Activated CD8-positive, alpha-beta memory T cell treated with anti-CD3 and anti-CD28 coated beads for 4 hours (primary cell): Measurements from ENCODE around the gene CDH11.

ENCODE experiments used
- DNase-seq, 2 donors: peaks; one replicate each; pipeline ENCODE4 v3.0.0-alpha.2; 2020; ENCODE audit warnings: low read depth in 2 of 2

CDH11 gene, protein sequence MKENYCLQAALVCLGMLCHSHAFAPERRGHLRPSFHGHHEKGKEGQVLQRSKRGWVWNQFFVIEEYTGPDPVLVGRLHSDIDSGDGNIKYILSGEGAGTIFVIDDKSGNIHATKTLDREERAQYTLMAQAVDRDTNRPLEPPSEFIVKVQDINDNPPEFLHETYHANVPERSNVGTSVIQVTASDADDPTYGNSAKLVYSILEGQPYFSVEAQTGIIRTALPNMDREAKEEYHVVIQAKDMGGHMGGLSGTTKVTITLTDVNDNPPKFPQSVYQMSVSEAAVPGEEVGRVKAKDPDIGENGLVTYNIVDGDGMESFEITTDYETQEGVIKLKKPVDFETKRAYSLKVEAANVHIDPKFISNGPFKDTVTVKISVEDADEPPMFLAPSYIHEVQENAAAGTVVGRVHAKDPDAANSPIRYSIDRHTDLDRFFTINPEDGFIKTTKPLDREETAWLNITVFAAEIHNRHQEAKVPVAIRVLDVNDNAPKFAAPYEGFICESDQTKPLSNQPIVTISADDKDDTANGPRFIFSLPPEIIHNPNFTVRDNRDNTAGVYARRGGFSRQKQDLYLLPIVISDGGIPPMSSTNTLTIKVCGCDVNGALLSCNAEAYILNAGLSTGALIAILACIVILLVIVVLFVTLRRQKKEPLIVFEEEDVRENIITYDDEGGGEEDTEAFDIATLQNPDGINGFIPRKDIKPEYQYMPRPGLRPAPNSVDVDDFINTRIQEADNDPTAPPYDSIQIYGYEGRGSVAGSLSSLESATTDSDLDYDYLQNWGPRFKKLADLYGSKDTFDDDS

DNA sequence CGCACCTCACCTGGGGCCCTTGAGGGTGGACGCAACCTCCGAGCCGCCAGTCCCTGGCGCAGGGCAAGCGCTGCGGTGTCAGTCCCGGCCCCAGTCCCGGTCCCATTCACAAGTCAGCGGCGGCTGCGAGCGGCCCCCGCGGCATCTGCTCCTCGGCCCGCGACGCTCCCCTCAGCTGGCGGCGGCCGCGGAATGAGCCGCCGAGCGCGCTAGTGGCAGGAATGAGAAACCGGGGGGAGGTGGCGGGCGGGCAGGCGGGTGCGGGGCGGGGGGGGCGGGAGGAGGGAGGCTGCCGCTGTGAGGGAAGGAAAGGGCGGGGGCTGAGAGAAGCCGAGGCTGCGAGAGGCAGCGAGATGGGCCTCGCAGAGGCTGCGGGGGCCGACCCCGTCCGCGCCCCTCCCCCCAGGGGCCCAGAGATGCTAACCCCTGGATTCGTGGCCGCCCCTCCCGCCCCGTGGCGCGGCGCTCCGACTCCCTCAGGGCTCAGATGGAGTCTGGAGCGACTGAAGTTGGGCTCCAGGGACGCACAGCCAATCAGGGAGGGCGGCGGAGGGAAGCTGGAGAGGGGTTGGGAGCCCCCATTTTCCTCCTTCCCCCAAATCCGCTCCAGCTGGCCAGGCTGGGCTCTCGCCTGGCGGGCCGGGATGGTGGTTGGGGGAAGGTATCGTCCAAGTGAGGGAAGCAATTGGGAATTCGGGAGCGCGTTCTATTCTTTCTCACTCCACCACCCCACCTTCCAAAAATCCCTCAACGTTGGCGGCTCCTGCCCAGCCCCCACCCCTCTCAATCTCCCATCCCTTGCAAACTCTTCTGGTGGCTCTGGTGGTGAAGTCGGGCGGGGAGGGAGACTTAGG is at the start of gene CDH11:
Gene CDH11 (minus strand): TSS at position 194 of the 854 bp plus-strand sequence. CDS start 117,194 bp downstream, outside the sequence.
- DNase-seq = no peak

DNA sequence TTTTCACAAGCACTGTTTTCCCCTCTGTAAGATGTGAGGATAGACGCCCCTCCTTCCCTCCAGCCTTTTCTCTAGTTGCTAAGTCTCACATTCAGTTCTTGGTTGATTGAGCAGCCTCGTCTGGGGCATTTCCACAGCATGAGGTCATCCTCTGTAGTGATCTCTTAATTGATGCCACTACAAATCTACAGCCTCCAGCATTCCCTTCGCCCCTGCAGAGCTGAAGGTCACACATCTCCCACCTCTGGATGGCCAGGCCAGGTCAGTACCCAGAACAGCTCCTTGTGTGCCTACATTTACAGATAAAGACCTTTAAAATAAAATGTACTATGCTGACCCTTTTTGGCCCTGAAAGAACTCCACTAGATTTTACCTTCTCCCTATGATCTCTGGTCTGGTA is 32.5 kb upstream of the CDH11 start:
- no peak for DNase-seq

DNA sequence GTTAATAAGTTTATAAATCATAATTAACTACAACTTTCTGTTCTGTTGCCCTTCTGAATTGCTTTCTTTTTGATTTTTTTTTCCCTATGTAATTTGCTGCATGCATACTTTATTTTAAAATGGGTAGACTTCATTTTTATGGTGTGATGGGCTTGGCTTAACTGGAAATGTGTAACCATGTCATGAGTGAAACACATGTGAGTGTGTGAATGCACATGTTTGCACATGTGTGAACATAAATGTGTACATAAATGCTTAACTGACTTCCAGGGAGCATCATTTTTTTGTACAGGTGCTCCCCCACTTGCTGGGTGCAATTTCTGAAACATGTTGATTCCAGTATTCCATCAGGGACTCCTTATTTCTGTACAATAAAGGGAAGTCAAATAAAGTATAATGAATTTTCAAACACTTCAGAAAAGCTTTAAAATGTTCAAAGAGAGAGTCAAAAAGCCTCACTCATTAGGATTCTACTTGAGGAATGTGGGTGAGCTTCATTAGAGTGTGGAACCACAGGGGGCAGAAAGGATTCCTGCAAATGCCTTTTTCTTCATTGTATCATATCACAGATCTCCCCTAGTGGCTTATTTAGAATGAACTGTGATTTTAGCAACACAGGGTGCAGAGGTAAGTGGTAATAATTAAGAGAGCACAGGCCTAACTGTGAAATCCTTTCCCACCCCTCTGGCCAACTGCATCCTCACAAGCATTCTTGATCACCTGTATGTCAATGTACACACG is 31.7 kb upstream of the CDH11 start:
- no peak for DNase-seq

DNA sequence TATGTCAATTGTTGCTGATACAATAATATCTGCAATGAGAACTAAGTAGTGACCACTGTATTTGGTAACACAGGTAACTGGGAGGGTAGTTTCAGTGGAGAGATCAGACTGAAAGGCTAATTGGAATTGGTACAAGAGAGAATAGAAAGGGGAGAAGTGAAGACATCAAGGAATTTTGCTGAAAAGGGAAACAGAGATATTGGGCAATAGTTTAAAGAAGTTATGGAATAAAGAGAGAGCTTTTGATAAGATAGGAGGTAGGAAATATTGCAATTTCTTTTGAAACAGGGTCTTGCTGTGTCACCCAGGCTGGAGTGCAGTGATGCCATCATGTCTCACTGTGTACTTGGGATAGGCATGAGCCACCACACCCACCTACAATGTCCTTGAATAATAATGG is 26.9 kb upstream of the CDH11 start:
- DNase-seq = no peak

DNA sequence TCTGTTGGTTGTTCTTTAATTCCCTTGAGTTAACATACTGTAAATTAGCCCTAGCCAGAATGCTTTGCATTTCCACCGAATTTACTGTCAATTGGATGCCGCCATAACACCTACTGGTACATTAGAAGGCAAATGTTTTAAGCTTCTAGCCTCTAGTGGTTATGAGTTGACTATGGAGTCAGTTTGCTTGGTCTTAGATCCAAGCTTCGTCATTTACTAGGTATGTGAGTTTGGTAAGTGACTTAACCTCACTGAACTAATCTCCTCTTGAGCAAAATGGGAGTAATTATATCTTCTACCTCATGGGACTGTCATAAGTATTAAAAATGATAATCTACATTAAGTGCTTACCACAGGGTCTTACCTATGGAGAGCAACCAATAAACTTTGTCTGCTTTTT is 20.4 kb upstream of the CDH11 start:
- no peak for DNase-seq

DNA sequence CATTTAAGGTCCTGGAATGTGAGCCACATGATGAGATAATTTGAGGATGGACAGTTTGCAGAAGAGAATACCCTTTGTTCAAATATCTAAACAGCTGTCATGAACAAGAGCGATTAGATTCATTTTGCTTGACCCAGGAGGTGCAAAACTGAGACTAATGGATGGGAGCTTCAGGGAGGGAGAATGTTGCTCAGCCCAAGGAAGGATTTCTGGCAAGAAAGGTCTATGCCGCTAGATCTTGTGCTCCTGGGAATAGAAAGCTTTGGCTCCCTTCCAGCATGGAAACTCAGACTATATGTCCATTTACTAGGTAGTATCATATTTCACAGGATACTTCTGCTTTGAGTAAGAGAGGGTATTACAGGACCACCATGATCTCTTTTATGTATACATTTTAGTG is 14.8 kb upstream of the CDH11 start:
- DNase-seq = no peak

DNA sequence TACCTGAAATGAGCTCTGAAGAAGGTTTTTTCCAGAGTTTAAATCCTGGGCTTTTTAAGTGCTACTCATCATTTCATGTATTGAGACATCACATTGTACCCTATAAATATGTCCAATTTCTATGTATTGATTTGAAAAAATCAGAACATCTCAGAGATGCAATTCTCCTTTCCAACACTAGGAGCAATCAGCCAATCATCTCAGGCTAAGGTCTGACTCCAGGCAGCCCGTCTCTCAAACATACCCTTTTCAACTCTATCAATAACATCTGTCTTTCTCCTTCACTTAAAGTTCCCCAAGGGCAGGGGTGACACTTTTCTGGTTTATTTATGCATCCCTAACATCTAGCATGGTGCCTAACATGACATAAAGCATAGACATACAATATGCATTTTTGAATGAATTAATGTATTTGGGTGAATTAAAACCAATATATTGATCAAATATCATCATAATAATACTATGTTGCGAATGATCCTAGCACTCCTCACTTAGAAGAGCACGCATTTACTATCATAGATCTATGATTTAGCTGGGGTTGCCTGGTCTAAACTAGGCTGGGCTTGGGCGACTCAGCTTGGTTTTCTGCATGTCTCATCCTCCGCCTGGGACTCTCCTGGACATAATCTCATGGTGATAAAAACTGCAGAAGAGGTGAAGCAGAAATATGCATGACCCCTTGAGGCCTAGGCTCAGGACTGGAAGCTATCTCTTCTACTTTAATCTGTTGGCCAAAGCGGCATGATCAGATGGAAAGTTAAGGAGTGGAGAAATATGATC is 5.2 kb upstream of the CDH11 start:
- DNase-seq = no peak

DNA sequence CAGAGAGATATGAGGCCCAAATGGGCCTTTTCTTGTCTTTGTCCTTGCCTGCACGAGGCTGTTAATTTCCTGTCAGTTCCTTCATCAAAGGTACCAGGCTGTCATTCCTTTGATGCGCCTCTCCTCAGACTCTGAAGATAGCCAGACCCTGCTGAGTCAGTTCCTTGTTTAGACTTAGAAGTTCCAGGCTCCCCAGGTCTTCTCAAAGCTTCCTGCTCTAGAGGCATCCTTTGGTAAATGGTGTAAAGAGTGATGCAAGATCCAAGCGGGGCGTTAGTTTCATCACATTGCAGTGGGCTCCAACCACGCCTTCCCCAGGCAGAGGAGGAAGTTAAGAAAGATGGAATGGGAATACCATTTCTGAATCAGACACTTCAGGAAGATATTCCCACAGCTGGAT is 4.0 kb upstream of the CDH11 start:
- no peak for DNase-seq

DNA sequence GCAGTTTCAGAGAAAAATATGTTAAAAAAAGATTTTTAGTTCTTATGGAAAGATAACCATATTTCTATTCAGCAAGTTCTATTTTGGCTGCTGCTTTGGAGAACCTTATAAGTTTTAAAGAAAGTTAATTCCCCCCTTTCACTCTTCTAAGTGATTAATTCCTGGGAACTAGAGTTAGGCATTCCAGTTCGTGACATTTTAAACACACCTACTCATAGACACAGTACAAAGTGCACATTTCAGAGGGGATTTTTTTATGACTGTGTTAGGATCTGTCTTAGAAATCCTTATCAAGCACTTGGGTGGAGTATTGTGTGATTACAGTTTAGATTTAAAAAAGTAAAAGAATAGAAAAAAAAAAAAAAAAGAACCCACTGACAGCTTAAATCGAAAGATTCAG is 3.5 kb upstream of the CDH11 start:
- no peak for DNase-seq

DNA sequence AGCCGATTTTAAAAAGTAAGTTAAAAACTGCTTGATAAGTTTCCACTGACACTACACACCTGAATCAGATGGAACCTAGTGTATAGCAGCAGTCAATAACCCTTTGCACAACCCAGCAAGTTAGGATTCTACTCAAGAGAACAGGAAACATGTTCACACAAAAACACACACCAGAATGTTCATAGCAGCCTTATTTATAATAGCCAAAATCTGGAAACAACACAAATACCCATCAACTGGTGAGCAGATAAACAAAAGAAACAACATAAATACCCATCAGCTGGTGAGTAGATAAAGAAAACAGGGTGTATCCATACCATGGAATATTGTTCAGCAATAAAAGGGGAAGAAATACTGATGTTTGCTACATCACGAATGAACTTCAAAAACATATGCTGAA is 2.7 kb upstream of the CDH11 start:
- DNase-seq = no peak

DNA sequence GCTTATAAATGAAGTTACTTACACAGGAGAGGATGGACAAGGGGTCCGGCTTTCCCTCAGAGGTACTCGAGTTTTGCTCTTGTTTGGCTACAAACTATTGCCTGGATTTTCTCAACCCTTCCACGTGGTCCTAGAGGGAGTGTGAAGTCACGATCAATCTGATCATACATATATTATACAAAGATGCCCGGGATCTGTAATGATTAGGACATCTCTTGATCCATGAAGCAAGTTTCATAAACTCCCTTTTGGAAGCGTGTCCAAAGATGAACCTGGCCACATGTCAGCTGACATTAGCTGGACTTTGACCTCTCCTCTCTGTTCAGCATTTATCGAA is 2.3 kb upstream of the CDH11 start:
- DNase-seq = no peak

DNA sequence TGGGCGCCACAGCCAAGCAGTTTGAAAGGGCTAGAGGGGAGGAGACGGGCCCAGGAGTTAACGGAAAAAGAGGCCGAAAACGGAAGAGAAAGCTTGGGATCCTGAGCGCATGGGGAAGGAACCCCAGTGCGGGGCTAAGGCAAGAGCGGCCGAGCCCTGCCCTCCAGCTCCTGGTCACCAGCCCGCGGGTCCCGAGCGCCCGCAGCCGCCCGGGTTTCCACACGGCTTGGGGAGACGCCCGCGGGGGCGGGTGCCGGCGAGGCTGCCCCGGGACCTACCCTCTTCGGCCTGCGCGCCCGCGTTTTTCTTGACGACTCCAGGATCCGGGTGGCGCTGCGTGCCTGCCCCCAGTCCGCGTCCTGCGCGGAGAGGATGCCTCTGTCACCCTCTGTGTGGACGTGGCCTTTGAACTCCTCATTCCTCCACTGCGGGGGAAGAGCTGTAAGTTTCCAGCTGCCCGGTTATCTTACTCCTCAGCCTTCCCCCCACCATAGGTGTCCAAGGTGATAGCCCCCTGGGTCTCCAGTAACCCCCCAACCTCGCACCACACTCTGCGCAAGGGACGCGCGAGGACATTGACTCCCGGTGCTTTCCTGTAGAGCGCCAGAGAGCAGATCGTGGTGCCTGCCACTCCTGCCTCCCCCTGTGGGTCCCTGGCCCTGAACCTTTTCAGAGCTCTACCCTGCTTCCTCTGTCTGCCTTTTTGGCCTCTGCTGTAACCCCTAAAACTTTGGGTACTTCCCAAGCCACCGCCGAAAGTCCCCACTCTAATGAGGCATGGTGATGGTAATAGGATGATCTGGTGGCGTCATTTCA is 1.7 kb upstream of the CDH11 start:
- DNase-seq = no peak

DNA sequence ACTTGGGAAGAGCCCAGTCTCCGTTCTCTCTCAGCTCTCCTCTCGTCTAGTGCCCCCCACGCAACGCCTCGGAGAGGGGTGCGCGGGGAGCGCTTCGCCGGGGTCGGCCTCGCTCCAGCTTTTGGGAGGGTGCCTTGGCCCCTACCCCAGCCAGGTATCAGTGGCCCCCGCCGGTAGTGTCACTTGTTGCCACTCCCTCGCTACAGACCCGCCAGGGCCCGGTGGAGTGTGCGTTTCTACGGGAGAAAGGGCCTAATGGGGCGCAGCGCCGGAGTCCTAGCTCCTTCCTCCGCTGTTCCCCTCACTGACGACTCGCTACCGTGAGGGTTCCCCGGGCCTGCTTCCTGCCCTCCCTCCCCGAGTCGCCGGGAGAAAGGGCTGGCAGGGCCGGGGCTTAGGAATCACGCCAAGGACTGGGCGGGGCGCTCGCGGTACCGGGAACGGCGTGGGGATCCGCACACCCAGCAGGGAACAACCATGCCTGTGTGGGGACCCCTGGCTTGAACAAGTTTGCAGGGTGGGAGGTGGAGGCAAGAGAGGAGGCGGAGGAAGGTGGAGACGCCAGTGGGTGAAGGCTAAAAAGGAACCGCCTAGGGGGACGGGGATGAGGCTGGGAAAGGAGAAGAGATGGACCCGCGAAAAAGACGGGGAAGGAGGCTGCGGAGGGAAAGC is 997 bp upstream of the CDH11 start:
- no peak for DNase-seq

DNA sequence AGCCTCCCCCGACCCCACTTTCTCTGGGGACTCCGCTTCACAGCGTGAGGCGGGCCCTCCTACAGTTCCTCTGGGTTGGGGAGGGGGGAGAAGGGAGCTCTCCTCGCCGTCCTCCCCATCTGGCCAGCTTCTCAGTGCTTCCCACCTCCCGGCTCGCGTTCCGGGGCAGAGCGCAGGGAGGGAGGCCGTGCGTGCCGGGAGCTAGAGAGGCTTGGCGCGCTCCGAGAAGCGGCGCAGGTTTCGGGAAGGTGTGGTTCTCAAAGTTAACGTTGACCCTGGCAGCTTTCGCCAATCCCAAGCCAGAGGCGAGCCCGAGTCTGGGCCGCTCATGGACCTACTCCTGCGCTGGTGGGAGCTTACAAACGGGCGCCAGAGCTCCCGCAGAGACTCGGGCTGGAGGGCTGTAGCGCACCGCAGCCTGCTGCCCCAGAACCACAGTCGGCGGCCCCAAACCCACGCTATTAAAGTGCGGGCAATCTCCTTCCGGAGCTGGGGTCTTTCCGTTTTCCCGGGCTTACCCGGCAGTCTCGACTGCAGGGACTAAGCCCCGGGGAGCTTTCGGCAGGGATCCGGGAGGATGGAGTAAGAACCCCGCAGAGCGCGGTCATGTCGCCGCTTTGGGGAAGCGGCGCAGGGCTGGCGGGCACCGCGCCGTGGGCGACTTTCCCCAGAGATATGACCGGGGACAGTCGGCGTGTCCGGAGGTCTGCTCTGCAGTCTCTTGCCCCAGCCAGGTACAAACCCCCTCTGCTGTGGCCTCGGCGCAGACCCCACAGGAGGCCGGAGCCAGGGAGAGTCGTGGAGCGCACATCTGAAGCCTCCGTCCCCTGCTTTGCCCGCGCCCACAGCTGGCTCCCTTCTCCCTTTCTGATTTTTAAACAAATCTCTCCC is 787 bp downstream of the CDH11 start:
- DNase-seq = no peak

DNA sequence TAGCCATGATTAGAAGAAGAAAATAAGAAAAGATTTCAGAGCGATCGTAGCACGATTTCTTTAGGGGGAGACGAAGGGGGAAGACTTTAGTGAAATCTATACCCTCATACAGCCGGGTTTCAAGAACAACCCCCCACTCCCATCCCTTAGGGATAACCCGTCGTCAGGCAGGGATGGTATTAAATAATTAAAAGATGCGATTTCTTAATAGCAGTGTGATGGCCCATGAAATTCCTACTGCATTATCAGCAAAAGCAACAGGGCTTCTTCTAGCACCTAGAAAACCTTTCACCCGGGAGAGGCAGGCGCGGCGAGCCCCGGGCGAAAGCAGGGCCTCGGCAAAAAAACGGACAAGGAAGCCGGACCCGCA is 1.4 kb downstream of the CDH11 start:
- no peak for DNase-seq

DNA sequence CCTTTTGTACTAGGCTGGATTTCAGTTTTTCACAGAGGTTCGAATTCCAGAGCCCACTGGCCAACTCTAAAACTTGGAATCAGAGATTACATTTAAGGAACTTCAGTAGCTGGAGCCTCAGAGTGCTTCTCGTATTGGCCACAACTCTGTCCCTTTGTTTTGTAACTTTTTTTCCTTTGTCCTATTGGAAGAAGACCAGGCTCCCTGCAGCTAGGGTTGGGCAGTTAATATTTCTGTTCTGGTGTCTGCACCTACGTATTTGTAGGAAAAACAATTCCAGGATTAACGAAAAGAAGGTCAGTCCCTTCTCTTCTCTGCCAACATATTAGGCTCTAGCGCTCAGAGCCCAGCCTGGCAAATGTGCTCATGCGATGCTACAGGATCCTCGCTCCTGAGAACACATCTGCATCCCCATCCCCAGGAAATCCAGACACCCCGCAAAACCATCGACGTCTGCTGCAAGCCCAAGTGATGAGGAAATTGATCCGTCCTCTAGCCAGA is 1.9 kb downstream of the CDH11 start:
- DNase-seq = no peak

DNA sequence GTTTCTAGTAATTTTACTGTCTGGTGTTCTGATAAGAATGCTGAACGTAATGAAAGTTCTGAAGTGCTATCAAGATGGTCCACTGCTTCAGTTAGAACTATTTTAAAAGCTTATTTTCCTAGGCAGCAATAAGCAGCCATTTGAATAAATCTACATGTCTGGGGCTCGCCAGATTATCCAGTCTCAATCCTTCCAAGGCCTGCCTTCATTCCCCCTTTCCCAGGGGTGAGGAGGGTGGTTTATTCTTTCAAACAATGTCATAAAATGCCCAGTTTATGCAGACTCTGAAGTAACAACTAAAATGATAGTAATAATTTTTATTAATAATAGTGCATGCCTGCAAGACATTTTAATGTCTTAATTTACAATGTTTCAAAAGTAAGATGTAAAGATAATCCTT is 2.4 kb downstream of the CDH11 start:
- DNase-seq = no peak

DNA sequence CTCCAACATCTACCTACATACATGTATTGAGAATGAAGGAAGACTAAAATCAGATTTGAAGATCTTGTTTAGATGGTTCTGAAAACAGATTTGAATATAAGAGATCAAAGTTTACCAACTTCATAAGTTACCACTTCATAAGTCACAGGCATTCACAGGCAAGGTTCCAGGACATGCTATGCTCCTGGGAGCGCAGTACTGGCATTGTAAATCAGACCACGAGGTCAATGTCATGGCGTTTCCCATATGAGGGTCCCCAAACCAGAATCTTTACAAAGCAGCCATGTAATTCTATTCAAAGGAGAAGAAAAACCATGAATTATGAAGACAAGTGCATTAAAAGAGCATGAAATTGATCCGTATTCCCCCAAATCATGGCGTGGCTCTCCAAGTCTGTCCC is 3.0 kb downstream of the CDH11 start:
- DNase-seq = no peak
